Caki2 (cell line): ENCODE data around the gene PBX1. TPM values are rescaled to one million over a fixed set of nuclear protein-coding genes. Genes with fewer than 3 reads are reported as not detected.

Experiments used
- DNase-seq: peaks from one replicate; pipeline ENCODE4 v3.0.0-alpha.2; 2015; ENCODE audit warnings: low read depth
- in situ Hi-C: cut with HindIII; loops from 2 replicates; pipeline ENCODE4 v1.10.0; 2016; ENCODE audit warnings: low sequenced_read_pairs, low pct_unique_long_range_greater_than_20kb, mixed read lengths
- total RNA-seq: library from RNA; depleted of rRNA; stranded (reverse); fragments of >200 nt; shearing (Covaris generic); gene quantifications from 2 replicates; pipeline ENCODE4 v1.2.3, GENCODE V29; 2014; ENCODE audit warnings: low replicate concordance

Gene PBX1
- total RNA-seq, 1 experiment from 2014 or later, result 9.6 TPM

GRCh38 chr1:164605254-164606091, 46.5 kb downstream of the PBX1 start:
- DNase-seq, result no peak
- in situ Hi-C loops, result no loop called here

DNA sequence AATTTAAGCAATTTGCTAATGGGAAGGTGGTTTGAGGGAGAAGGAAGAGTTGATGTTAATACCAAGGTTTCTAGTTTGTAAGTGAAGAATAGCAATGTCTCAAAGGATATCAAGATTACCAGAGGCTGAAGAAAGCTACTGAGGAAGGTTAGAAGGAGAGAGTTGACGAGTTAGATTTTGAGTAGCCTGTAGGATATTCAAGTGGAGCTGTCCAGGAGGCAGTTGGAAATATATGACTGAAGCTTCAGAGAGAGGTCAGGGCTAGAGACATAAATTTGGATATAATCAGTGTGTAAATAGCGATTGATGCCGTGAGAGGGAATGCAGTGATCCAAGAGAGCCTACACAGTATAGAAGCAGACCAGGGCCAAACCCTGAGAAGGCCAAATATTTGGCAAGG, 48.4 kb downstream of the PBX1 start:
- no peak for DNase-seq
- in situ Hi-C loops, result no loop called here

DNA sequence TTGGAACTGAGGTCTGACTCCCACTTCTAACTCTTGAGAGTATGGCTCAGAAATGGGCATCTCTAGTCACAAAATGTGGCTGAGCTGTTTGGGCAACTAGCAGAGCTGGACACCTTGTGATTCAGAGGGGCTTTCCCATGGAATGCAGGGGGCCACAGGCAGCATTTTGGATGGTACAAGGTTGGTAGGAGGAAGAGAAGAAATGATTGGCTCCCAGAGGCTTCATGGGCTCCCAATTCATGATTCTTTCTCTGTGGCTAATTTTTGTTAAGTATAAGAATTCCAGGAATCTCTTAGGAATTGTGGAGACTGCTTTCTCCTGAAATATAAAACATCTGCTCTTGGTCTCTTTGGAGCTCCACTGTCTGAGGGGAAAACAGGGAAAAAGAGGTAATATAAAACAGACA, 49.7 kb downstream of the PBX1 start:
- no peak for DNase-seq
- in situ Hi-C loops, result no loop called here

- in situ Hi-C loops, result no loop called here
- no peak for DNase-seq
Observed at GRCh38 chr1:164609089-164609488, 50.1 kb downstream of the PBX1 start.

DNA sequence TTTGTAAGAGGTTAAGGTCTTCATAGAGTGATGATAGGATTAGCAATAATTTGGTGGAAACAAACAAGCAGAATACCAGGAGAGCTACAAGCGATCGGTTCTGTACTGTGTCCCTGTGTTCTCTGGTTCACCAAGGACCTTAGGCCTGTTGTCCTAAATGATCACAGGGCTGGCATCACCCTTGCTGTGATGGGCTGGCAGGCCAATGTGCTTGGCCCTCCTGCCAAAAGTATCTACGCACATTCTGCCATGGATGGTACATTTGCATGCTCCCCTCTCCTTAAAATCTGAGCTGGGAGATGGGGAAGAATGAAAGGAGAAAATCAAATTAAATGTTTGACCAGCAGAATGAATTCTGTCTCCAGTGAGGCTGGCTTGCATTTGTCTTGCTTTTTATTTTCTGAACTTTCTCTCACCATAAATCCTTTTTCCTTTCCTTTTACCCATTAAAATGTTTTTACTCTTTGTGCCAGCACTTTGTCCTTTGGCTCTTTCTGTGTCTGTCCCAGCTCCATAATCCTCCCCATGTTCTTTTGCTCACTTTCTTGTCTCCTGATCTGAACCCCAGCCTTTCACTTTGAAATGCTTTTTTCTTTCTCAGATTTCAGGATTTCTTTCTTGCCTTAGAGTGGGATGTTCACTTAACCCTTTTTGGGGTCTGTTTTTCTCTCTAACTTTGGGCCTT, 51.7 kb downstream of the PBX1 start:
- in situ Hi-C loops, result no loop called here
- DNase-seq, result no peak

DNA sequence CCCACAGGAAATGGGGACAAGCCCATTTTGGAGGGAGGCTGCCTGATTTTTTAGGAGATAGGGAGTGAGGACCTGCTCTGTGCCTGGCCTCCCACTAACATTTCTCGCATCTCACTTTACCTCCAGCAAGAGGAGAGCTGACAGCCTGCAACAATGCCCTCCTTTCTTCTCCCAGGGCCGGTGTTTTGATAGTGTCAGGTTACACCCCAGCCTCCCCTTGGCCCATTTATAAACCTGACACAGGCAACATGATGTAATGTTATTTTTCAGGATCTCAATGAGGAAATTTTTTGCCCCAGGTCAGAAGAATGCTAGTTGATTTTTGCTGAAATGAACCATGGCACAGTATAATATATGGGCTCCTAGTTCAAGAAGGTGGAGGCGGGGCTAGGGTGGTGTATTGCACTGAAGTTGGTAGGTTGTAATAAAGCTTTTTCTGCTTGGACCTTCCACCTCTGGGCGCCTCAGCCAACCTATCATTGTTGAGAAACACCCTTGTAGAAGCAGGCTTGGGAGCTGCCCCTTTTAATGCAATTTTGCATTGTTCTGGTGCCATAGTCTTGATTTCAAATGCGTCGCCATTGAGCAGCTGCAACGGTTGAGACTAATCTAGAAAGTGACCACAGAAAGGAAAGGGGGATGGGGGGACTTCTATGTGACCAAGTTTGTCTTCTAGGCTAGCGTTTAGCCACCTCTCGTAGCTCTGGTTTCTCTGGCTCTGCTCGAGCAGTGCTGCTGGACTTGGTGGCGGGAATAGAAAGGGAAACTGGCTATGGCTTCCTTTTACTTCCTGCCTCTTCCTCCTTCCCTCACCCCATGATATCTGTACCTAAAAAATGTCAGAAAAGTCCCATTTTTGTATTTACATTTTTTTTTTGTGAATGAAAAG, 53.0 kb downstream of the PBX1 start:
- in situ Hi-C loops, result no loop called here

DNA sequence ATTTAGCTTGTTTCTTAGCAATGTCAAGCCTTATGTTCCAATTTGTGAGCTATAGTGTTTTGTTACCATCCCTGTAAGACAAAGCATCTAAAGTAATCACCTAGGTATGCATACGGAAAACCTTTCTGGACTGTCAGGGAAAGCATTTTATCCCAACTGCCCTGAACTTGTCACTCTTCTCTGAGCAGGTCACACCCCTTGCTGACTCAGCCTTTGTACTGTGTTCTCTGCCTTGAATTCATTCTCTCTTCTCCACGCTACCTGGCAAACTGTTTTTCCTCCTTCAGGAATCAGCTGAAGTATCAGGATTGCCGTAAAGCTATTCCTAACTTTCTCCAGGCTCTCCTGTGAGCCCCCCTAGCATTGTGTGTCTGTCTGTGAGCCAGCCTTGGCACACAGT, 54.2 kb downstream of the PBX1 start:
- in situ Hi-C loops, result no loop called here
- peak; percentile 86 for DNase-seq

More for the DNA sequence above, 53.0 kb downstream of the PBX1 start:
- DNase-seq, result peak; percentile 98

- in situ Hi-C loops, result no loop called here
- no peak for DNase-seq
Observed at GRCh38 chr1:164614316-164614715, 55.3 kb downstream of the PBX1 start.

DNA sequence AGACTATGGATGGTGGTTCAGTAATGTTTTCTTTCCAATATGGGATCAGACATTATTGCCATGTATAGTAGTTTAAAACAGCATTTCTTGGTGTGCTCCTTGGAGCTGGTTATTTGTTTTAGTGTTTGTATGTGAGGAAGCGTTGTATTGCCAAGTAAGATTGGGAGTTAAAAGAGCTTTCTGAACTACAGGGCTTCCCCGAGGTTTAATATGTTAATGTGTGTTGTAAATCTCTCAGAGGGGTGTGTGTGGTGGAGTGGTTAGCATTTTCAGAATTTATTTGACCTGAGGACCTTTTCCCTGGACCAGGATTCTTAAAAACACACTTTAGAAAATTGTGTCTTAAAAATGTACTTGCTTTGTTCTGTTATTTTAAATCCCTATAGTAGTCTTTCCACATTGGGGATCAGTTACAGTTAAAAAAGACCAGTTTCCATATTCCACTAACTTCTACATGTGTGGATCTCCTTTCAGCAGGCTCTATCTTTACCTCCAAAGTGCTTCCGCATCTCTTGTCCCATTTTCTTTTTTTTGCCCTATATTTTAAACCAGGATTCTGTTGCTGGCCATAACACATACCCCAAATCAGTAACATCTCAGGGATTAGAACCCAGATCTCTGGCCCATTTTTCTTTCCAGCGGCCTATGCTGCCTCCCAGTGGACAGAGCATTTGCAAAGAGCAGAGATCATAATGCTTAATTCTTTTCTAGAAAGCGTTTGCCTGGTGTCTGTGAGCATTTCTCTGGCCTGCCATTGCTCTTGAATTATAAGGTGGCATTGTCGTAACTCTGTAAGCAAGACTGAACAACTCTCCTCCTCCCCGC, 58.6 kb downstream of the PBX1 start:
- in situ Hi-C loops, result no loop called here
- DNase-seq, result no peak

GRCh38 chr1:164618202-164618564, 59.2 kb downstream of the PBX1 start:
- no peak for DNase-seq
- in situ Hi-C loops, result no loop called here

DNA sequence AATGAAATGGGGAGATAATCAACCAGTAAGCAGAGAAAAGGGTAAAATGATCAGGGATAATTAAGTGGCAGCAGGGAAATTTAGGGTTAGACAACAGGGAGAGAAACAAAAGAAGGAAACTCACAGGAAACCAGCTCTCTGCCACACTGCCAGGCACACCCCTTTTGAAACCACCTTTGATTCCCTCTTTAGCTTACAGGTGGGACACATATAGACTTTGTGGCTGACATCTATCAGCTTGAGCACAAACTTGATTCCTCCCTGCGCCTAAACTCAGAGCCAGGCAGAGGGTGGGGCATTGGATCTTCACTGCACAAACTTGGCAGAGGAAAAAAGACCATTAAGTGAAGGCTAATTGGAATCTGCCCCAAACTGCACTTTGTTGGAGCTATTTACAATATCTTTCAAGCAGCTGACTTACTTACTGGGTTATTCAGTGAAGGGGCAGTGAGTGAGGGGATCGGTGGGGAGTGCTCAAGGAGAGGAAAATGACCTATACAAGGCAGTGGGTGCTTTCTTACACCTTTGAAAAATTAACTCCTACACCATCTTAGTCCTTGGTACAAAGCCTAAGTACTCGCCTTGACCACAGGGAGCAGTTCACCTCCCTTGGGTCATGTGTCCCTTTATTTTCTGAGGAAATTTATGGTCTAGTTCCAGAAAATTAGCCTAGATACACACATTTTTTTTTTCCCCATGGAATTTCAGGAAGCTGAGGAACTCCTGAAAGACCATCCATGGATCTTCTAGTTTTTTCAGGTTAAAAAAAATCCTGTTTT, 60.2 kb downstream of the PBX1 start:
- no peak for DNase-seq
- in situ Hi-C loops, result no loop called here

DNA sequence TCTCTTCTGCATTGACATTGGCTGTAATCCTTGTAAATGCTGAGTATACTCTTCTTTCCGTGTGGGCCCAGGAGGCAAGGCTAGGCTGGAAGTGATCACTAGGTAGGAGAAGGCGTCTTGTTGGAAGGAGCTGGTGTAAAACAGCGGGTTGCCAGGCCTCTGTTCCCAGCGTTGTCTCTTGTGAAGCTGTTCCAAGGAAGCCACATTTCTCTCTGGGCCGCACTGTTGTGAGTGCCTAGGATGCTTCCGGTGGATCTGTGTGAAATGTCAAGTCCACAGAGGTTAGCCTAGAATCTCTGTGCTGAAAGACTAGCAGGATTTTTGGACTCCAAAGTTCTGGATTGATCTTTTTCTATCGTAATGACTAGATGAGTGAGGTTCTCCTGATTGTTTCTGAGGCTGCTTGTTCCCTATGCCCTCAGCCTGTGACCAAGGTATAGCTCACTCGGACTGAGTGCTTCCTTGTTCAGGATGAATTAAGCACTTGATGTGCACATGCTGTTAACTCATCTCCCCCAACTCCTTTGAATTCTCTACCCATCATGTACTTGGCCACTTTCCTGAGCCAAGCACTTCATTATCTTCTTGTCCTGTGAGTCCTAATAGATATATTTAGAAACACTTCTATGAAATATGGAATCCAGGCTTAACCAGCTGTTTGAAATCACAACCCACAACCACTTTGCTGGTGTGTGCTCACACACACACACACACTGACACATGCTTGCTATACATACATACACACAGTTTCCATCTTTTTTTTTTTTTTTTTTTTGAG, 63.3 kb downstream of the PBX1 start:
- in situ Hi-C loops, result no loop called here
- DNase-seq, result no peak

DNA sequence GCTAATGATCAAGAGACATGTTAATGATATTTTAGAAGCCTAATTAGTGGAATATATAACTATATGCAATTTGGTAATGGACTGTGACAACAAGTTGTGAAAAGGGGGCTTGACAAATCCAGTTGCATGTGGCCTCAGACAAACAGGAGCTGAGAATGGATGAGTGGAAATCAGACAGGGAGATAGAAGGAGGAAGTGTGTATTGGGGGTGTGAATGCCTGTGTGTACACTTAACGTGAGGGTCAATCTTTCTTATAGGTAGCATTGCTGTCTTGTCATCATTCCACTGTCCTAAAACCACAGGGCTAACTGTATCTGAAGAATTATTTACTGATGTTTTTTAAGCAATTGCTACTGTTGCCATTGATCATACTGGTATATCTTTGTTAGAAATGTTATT, 64.8 kb downstream of the PBX1 start:
- in situ Hi-C loops, result no loop called here
- DNase-seq, result no peak

GRCh38 chr1:164624400-164624799, 65.4 kb downstream of the PBX1 start:
- DNase-seq, result no peak
- in situ Hi-C loops, result no loop called here

DNA sequence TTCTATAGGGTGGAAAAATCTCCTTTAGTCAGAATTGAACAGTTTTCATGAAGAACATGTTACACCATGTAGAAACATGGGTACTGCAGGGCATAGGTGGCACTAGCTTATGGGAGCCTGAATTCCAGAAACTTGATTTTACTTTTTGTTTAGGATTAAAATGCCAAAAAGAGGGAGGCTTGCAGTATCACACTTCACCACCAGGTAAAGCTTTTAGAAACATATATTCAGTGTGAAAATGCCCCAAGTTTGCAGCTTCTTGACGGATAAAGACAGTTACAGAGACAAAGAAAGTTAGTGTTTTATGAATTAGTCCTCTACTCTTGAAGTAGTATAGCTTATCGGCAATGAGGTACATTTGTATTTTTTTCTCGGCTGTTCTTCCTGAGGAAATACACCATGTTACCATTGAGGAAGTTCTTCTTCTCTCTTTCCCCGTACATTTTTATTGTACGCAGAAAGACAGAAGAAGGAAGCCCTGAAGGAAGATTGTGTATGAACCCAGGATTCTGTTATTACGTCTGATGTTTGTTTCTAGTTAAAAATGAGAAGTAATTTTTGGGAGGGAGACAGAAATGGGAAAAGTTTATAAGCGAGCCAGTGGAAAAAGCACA, 66.1 kb downstream of the PBX1 start:
- no peak for DNase-seq
- in situ Hi-C loops, result no loop called here

GRCh38 chr1:164628772-164629171, 69.8 kb downstream of the PBX1 start:
- DNase-seq, result no peak
- in situ Hi-C loops, result no loop called here
